ENCODE data around the gene KCTD15. TPM values are rescaled to one million over a fixed set of nuclear protein-coding genes. Genes with fewer than 3 reads are reported as not detected.

The KCTD15 gene
- total RNA-seq, 1 experiment from 2014 or later = 9.9 TPM

DNA sequence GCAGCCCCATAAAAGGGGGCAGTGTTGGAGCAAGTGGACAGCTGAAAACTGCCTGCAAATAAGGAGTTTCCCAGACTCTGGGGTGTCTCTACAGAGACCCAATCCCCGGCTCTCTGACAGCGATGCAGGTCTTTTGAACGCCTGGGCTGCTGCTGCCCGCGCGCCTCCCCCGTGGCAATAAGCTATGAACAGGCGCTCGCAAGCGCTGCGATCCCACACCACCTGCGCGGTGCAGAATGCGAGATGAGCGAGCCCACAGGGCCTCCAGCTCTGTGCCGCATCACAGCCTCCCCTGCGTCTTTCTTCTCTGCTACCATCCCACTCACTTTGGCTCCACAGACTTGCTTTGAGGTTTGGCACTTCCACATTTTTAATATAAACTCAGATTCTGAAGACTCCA lies 62.3 kb downstream of the KCTD15 start:
- no peak overlapping the region for H3K4me3 ChIP-seq (ENCODE audit: low read depth, low read length, poor library complexity, severe bottlenecking)
- H3K4me1 ChIP-seq (ENCODE audit: insufficient read depth, low read length, poor library complexity, severe bottlenecking) = no peaks in the 10 kb centered on the region
- DNase-seq (ENCODE audit: low spot score) = no peak
- no peaks in the 10 kb centered on the region for H3K36me3 ChIP-seq (ENCODE audit: insufficient read depth, low read length, poor library complexity, severe bottlenecking)
- BruUV-seq (replicated peaks) = no TSS peak
- ChIA-PET POLR2A (ENCODE audit: low non-redundant PET) (no interaction called here), CTCF (no interaction called here)
- intact Hi-C loops (cut with micrococcal nuclease; ENCODE audit: unreplicated experiment) = no loop called here
- no peak overlapping the region for H3K27ac ChIP-seq (ENCODE audit: low read depth, low read length, poor library complexity, severe bottlenecking)
- peaks cover 16% of the 10 kb centered on the region for H3K27me3 ChIP-seq (replicated peaks; ENCODE audit: insufficient read depth, low read depth, low read length, poor library complexity)
- TF ChIP-seq, protein P1, sequence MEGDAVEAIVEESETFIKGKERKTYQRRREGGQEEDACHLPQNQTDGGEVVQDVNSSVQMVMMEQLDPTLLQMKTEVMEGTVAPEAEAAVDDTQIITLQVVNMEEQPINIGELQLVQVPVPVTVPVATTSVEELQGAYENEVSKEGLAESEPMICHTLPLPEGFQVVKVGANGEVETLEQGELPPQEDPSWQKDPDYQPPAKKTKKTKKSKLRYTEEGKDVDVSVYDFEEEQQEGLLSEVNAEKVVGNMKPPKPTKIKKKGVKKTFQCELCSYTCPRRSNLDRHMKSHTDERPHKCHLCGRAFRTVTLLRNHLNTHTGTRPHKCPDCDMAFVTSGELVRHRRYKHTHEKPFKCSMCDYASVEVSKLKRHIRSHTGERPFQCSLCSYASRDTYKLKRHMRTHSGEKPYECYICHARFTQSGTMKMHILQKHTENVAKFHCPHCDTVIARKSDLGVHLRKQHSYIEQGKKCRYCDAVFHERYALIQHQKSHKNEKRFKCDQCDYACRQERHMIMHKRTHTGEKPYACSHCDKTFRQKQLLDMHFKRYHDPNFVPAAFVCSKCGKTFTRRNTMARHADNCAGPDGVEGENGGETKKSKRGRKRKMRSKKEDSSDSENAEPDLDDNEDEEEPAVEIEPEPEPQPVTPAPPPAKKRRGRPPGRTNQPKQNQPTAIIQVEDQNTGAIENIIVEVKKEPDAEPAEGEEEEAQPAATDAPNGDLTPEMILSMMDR (conservative IDR thresholded peaks at IDR 0.05; ENCODE audit: low read depth, low read length) = no peak
- H3K9me3 ChIP-seq (ENCODE audit: low read depth, low read length, poor library complexity, severe bottlenecking) = no peaks in the 10 kb centered on the region

DNA sequence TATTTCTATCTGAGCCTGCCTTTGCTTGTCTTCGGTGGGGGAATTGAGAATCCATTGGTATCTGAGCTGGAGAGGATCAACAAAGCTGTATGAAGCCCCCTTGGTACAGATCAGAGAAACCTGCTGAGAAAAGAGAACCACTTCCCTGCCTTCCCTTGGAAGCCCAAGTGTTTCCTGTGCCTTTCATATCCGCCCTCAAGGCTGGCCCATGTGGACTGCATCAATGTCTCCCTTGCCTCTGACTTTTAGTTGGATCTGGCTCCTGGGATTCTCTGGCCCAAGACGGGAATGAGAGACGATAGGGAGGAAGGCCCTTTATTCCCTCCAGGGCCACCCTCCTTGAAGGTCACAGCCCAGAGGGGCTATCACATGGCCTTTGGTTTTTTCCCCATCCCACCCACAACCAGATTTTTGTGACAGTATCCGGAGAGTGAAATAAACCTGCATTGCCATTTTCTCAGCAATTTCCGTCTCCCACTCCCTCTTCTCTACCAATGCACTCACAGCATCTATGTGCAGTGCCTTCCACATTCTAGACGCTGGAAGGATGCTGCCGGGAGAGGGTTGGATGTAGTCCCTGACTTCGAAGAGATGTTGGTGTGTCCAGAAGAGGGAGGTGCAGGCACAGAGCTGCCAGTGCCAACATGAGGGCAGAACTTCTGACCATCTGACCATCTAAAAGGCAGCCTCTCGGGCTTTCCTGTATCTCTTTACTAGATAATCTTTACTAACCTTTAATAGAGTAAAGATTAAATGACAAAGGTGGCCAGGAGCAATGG lies 63.8 kb downstream of the KCTD15 start:
- DNase-seq (ENCODE audit: low spot score) = no peak
- Histone ChIP-seq H3K27ac (ENCODE audit: low read depth, low read length, poor library complexity, severe bottlenecking) (no peak overlapping the region), H3K36me3 (ENCODE audit: insufficient read depth, low read length, poor library complexity, severe bottlenecking) (no peaks in the 10 kb centered on the region), H3K27me3 (replicated peaks; ENCODE audit: insufficient read depth, low read depth, low read length, poor library complexity) (peaks cover 11% of the 10 kb centered on the region), H3K4me1 (ENCODE audit: insufficient read depth, low read length, poor library complexity, severe bottlenecking) (no peaks in the 10 kb centered on the region), H3K9me3 (ENCODE audit: low read depth, low read length, poor library complexity, severe bottlenecking) (no peaks in the 10 kb centered on the region), H3K4me3 (ENCODE audit: low read depth, low read length, poor library complexity, severe bottlenecking) (no peak overlapping the region)
- no TSS peak for BruUV-seq (replicated peaks)
- TF ChIP-seq, protein P1 (conservative IDR thresholded peaks at IDR 0.05; ENCODE audit: low read depth, low read length) = no peak
- TF ChIP-seq EZH2 (IDR thresholded peaks at IDR 0.05; ENCODE audit: borderline replicate concordance, low read depth, low read length, poor library complexity, severe bottlenecking) = no peak
- CTCF ChIA-PET = no interaction called here
- intact Hi-C loops (cut with micrococcal nuclease; ENCODE audit: unreplicated experiment) = no loop called here
- POLR2A ChIA-PET (ENCODE audit: low non-redundant PET) = no interaction called here

DNA sequence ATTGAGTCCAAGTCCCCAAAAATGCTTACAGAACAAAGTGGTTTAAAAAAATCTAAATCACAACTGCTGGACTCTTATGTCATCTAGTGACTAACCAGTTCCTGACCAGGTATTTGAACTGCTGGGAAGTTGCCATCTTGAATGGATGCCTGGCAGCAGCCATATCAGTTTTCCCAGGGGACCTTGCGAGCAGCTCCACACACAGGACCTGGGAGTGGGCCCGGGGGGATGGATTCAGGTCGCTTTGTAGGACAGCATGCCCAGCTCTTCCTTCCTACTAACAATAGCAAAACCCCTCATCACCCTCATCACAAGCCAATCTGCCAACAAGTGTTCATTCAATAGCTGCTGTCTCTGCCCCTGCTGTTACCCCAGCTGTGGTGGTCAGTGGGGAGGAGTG lies 65.3 kb downstream of the KCTD15 start:
- POLR2A ChIA-PET (ENCODE audit: low non-redundant PET) = no interaction called here
- no peaks in the 10 kb centered on the region for H3K4me1 ChIP-seq (ENCODE audit: insufficient read depth, low read length, poor library complexity, severe bottlenecking)

More for the DNA sequence above, 65.3 kb downstream of the KCTD15 start:
- H3K36me3 ChIP-seq (ENCODE audit: insufficient read depth, low read length, poor library complexity, severe bottlenecking) = no peaks in the 10 kb centered on the region
- no peak for DNase-seq (ENCODE audit: low spot score)
- BruUV-seq (replicated peaks) = no TSS peak
- CTCF ChIA-PET = no interaction called here
- H3K27ac ChIP-seq (ENCODE audit: low read depth, low read length, poor library complexity, severe bottlenecking) = no peak overlapping the region
- no peaks in the 10 kb centered on the region for H3K9me3 ChIP-seq (ENCODE audit: low read depth, low read length, poor library complexity, severe bottlenecking)
- intact Hi-C loops (cut with micrococcal nuclease; ENCODE audit: unreplicated experiment) = no loop called here
- H3K27me3 ChIP-seq (replicated peaks; ENCODE audit: insufficient read depth, low read depth, low read length, poor library complexity) = peaks cover 5% of the 10 kb centered on the region
- H3K4me3 ChIP-seq (ENCODE audit: low read depth, low read length, poor library complexity, severe bottlenecking) = no peak overlapping the region
- TF ChIP-seq EZH2 (IDR thresholded peaks at IDR 0.05; ENCODE audit: borderline replicate concordance, low read depth, low read length, poor library complexity, severe bottlenecking) = no peak
- TF ChIP-seq, protein P1 (conservative IDR thresholded peaks at IDR 0.05; ENCODE audit: low read depth, low read length) = no peak
